ENCODE results near the gene SORCS2.

SORCS2 gene

DNA sequence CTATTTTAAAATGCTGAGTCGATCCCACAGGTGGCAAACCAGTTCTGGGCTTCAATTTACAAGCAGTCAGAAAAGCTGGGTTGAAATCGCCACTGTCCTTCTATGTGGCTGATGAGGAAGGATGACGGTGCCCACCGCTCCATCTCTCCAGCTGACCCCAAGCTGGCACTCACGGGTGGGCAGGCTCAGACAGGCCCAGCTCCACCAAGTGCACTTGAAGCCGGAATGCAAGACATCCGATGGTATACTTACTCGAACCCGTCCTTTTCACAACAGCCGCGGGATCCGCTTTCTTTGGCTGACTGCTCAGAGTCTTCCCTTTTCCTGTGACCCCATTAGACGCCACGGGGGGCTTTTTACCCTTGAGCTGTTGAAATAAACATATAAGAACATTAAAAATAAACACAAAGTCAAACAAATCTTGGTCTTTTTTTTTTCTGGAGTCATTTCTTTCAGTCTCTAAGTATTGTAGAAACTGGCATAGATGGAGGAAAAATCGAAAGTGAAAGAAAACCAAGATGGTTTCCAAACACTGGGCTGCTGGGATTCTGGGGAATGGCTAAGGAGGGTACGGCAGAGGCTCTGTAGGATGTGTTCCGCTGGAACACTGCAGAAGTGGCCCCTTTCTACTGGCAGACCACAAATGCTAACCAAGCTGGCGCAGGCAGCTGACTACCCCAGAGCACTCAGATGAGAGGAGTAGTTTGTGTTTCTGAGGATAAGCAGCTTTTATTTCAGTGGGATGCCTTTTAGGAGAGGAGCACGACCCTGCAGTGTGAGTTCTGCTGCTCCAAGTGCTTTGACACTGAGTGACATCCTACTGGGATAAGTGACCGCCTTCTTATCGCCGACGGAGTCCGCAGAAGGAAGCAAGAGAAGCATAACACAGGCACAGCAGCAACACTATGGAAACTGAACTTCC lies 586.4 kb downstream of the SORCS2 start:
- no peak for DNase-seq

GRCh38 chr4:7779432-7779768 lies 587.1 kb downstream of the SORCS2 start:
- no peak for DNase-seq

- DNase-seq, result no peak
These were observed 588.5 kb downstream of the SORCS2 start for GRCh38 chr4:7780751-7781348.

- DNase-seq, result no peak
These were observed 589.0 kb downstream of the SORCS2 start for GRCh38 chr4:7781366-7781765.

DNA sequence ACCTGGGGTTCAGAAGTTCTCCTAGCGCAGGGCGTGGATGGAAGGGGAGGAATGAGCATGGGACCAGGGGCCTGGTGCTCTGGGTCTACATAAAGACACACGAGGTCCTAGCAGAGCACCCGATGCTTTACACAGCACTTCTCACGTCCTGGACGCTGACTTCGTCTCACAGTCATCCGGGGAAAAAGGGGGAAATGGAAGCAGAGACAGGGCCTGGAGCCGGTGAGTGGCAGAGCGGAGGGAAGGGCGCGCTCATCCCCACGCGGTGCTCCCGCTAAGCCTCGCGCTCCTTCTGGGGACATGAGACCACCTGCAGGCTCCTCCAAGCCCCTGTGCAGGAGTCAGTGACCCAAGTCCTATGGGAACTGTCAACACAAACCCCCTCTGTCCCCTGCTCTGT lies 589.7 kb downstream of the SORCS2 start:
- DNase-seq, result no peak

GRCh38 chr4:7782783-7783182 lies 590.4 kb downstream of the SORCS2 start:
- DNase-seq, result no peak

GRCh38 chr4:7783541-7783940 lies 591.2 kb downstream of the SORCS2 start:
- no peak for DNase-seq

GRCh38 chr4:7784131-7784870 lies 592.0 kb downstream of the SORCS2 start:
- DNase-seq, result no peak

GRCh38 chr4:7785017-7785416 lies 592.7 kb downstream of the SORCS2 start:
- no peak for DNase-seq

DNA sequence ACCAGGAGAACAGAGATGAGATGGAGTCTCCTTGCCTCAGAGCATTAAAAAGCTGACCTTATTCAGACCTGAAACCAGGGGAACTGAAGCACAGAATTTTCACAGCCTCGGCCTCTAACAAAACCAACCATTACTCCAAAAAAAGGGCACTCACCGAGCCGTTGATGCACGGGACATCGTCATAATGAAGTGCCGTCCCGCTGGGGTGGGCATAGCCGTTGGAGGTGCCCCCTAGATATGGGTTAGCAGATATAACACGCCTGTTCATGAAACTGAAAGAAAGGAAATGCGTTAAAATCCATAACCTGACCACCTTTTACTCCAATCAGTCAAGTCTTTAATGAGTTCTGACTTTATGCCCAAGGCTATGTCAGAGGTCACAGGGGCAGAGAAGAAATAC lies 593.7 kb downstream of the SORCS2 start:
- DNase-seq, result no peak

- DNase-seq, result no peak
These were observed 594.2 kb downstream of the SORCS2 start for GRCh38 chr4:7786517-7786916.

DNA sequence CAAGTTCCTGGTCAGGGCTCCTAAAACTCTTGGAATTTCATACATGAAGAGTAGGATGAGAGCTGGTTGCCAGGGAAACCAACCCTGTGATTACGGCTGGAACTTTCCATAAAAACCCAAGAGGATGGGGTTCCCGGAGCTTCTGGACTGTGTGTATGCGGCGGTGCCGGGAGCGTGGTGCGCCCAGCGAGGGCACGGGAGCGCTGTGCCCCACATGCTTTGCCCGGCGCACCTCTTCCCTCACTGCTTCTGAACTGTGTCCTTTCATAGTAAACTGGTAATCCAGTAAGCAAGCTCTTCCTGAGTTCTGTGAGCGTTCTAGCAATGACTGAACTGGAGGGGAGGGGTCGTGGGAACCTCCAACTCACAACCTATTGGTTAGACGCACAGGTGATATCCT lies 594.7 kb downstream of the SORCS2 start:
- DNase-seq, result no peak

- no peak for DNase-seq
These were observed 595.4 kb downstream of the SORCS2 start for GRCh38 chr4:7787681-7788141.

DNA sequence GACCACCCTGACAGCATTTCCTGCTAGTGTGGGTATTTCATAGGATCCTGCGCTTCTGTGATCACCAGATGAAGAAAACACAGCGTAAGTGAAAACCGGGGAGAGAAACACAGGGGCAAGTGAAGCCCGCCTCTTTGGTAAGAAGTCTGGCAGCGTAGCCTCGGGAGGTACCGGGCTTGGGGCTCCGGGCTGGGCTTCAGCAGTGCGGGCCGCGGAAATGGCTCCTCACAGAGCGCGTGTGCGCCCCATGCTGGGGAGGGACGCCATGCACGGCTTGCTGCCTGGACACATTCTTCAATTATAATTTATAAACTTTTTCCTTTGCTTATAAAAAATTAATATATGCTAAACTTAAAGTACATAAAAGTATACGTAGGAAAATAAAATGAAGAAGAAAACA lies 595.9 kb downstream of the SORCS2 start:
- DNase-seq, result no peak

DNA sequence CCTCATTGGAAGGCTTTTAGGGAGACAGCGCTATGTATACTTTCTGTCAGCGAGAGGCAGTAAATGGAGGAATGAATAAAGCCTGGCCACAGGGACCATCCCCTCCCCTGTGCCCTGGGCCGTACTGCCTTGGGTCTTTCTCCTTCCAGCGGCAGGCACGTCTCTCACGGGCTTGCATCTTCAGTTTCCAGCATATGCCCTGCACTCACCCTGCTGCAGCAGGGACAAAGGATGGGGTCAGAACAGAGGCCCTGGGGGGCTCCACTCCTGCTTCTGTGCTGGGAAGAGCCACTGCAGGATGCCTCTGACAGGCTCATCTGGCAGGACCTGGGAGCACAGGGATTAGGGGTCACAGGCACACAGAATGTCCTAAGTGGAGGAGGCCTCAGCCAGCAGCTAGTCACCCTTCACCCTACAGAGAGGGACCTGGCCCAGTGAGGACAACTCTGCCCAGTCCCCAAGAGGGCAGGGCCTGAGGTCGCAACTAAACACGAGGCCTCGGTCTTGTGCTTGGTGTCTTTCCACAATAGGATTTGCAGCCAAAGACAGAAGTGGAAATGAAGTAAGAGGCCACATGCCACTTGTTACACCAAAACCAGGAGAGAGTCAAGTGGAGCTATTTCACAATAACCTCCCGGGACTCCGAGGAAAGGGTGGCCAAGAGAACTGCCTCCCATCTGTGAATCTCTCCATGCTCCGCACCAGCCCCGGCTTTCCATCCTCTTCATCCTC lies 596.5 kb downstream of the SORCS2 start:
- DNase-seq, result no peak

- no peak for DNase-seq
These were observed 597.7 kb downstream of the SORCS2 start for GRCh38 chr4:7790023-7790422.

GRCh38 chr4:7790999-7791398 lies 598.7 kb downstream of the SORCS2 start:
- no peak for DNase-seq

All from activated naive CD4-positive, alpha-beta T cell (primary cell).